ENCODE data around the gene HHATL.

- TF ChIP-seq, protein P1, sequence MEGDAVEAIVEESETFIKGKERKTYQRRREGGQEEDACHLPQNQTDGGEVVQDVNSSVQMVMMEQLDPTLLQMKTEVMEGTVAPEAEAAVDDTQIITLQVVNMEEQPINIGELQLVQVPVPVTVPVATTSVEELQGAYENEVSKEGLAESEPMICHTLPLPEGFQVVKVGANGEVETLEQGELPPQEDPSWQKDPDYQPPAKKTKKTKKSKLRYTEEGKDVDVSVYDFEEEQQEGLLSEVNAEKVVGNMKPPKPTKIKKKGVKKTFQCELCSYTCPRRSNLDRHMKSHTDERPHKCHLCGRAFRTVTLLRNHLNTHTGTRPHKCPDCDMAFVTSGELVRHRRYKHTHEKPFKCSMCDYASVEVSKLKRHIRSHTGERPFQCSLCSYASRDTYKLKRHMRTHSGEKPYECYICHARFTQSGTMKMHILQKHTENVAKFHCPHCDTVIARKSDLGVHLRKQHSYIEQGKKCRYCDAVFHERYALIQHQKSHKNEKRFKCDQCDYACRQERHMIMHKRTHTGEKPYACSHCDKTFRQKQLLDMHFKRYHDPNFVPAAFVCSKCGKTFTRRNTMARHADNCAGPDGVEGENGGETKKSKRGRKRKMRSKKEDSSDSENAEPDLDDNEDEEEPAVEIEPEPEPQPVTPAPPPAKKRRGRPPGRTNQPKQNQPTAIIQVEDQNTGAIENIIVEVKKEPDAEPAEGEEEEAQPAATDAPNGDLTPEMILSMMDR (IDR thresholded peaks at IDR 0.05; ENCODE audit: low read depth, low read length, missing input control), result no peak
- no peak for TF ChIP-seq RAD21 (IDR thresholded peaks at IDR 0.05)
- TF ChIP-seq GABPA (IDR thresholded peaks at IDR 0.05 in 1 of 2, conservative IDR thresholded peaks at IDR 0.05 in 1 of 2), result no peak
- TF ChIP-seq SP1 (IDR thresholded peaks at IDR 0.05), result no peak
- TF ChIP-seq, protein P2, sequence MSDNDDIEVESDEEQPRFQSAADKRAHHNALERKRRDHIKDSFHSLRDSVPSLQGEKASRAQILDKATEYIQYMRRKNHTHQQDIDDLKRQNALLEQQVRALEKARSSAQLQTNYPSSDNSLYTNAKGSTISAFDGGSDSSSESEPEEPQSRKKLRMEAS (IDR thresholded peaks at IDR 0.05), result no peak
- TF ChIP-seq FOXA1 (IDR thresholded peaks at IDR 0.05), result no peak
- no peak for TF ChIP-seq JUND (IDR thresholded peaks at IDR 0.05)
- TF ChIP-seq EGR1 (IDR thresholded peaks at IDR 0.05; ENCODE audit: low read depth in 2 of 2), result no peak
- TF ChIP-seq, protein P3, sequence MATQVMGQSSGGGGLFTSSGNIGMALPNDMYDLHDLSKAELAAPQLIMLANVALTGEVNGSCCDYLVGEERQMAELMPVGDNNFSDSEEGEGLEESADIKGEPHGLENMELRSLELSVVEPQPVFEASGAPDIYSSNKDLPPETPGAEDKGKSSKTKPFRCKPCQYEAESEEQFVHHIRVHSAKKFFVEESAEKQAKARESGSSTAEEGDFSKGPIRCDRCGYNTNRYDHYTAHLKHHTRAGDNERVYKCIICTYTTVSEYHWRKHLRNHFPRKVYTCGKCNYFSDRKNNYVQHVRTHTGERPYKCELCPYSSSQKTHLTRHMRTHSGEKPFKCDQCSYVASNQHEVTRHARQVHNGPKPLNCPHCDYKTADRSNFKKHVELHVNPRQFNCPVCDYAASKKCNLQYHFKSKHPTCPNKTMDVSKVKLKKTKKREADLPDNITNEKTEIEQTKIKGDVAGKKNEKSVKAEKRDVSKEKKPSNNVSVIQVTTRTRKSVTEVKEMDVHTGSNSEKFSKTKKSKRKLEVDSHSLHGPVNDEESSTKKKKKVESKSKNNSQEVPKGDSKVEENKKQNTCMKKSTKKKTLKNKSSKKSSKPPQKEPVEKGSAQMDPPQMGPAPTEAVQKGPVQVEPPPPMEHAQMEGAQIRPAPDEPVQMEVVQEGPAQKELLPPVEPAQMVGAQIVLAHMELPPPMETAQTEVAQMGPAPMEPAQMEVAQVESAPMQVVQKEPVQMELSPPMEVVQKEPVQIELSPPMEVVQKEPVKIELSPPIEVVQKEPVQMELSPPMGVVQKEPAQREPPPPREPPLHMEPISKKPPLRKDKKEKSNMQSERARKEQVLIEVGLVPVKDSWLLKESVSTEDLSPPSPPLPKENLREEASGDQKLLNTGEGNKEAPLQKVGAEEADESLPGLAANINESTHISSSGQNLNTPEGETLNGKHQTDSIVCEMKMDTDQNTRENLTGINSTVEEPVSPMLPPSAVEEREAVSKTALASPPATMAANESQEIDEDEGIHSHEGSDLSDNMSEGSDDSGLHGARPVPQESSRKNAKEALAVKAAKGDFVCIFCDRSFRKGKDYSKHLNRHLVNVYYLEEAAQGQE (IDR thresholded peaks at IDR 0.05), result no peak
Measured at GRCh38 chr3:42747581-42747980, 45.0 kb upstream of the HHATL start.

Measured in liver (tissue), 3 donors.